PC-9 (cell line): ENCODE measurements around the gene INKA1. TPM values are rescaled to one million over a fixed set of nuclear protein-coding genes. Genes with fewer than 3 reads are reported as not detected.

ENCODE experiments used
- BruUV-seq: library from RNA; stranded (reverse); fragments of 400-500 nt; replicated peaks from 2 replicates; lab custom pipeline; 2021; lab: Mats Ljungman, UMichigan
- CTCF ChIA-PET: fragments of 300-600 bp; sonication (Branson Sonifier 250); formaldehyde crosslinking; loops from one replicate; lab custom pipeline; 2022; ENCODE audit warnings: antibody characterized with exemption; lab: Charles Lee
- POLR2A ChIA-PET: fragments of 300-600 bp; sonication (Branson Sonifier 250); formaldehyde crosslinking; loops from one replicate; lab custom pipeline; 2022; ENCODE audit warnings: antibody characterized with exemption; ENCODE audit not compliant: unreplicated experiment; lab: Charles Lee
- DNase-seq, 2 experiments: peaks; one replicate each; pipeline versions ENCODE4 v3.0.0 to v3.0.0-alpha.2; 2015 to 2022; ENCODE audit warnings: mixed read lengths in 1 of 2
- H2AFZ ChIP-seq: fragments of 200-600 bp; sonication (generic); 2 replicates; pipeline ENCODE4 v1.8.1; 2017; ENCODE audit warnings: antibody characterized with exemption
- H3F3A ChIP-seq: fragments of 200-600 bp; sonication (generic); 2 replicates; pipeline ENCODE4 v1.8.1; 2017; ENCODE audit warnings: antibody characterized with exemption, mild to moderate bottlenecking, low read depth; ENCODE audit not compliant: insufficient read depth
- H3K27ac ChIP-seq: fragments of 200-600 bp; sonication (generic); 2 replicates; pipeline ENCODE4 v1.6.1; 2016; ENCODE audit warnings: mixed run types
- H3K27me3 ChIP-seq: fragments of 200-600 bp; sonication (generic); 2 replicates; pipeline ENCODE4 v1.6.1; 2016; ENCODE audit warnings: low read depth, mixed run types; ENCODE audit not compliant: insufficient read depth
- H3K36me3 ChIP-seq: fragments of 200-600 bp; sonication (generic); 2 replicates; pipeline ENCODE4 v1.6.1; 2016; ENCODE audit warnings: low read depth, mixed run types
- H3K4me1 ChIP-seq: fragments of 200-600 bp; sonication (generic); replicated peaks from 2 replicates; pipeline ENCODE4 v1.6.1; 2016; ENCODE audit warnings: mixed run types; ENCODE audit not compliant: insufficient read depth
- H3K4me2 ChIP-seq: fragments of 200-600 bp; sonication (generic); 2 replicates; pipeline ENCODE4 v1.6.1; 2017; ENCODE audit warnings: mixed run types
- H3K4me3 ChIP-seq: fragments of 200-600 bp; sonication (generic); 2 replicates; pipeline ENCODE4 v1.6.1; 2016; ENCODE audit warnings: mixed run types
- H3K79me2 ChIP-seq: fragments of 200-600 bp; sonication (generic); 2 replicates; pipeline ENCODE4 v1.6.1; 2017; ENCODE audit warnings: low read depth, mixed run types
- H3K9me2 ChIP-seq: fragments of 200-600 bp; sonication (generic); 2 replicates; pipeline ENCODE4 v1.8.1; 2017; ENCODE audit warnings: mild to moderate bottlenecking; ENCODE audit not compliant: insufficient read depth
- H3K9me3 ChIP-seq: fragments of 200-600 bp; sonication (generic); 2 replicates; pipeline ENCODE4 v1.8.1; 2016; ENCODE audit warnings: low read depth; ENCODE audit not compliant: insufficient read depth
- H4K20me1 ChIP-seq: fragments of 200-600 bp; sonication (generic); 2 replicates; pipeline ENCODE4 v1.8.1; 2017; ENCODE audit not compliant: insufficient read depth
- CTCF ChIP-seq: fragments of 200-600 bp; sonication (generic); conservative IDR thresholded peaks from 2 replicates; pipeline ENCODE4 v1.6.1; 2017; ENCODE audit warnings: mixed run types, antibody characterized with exemption, mild to moderate bottlenecking, moderate library complexity
- EZH2 ChIP-seq: fragments of 200-600 bp; sonication (generic); IDR thresholded peaks from 2 replicates; pipeline ENCODE4 v1.8.0; 2017; ENCODE audit warnings: antibody characterized with exemption, low read depth
- intact Hi-C: fragments of 100-400 bp; cut with micrococcal nuclease; formaldehyde crosslinking; loops from one replicate; pipeline ENCODE4 v1.10.0; 2022; ENCODE audit not compliant: unreplicated experiment
- microRNA-seq: library from miRNA; unstranded; fragments of <30 nt; microRNA quantifications from one replicate; pipeline ENCODE4 v1.2.0, GENCODE V29; 2021; ENCODE audit warnings: borderline number of aligned reads, borderline replicate concordance
- total RNA-seq: library from RNA; stranded (reverse); gene quantifications from 2 replicates; pipeline ENCODE4 v1.2.3, GENCODE V29; 2021

The INKA1 gene
- total RNA-seq, 1 experiment from 2014 or later: not detected

- intact Hi-C loops: no loop called here
- H3F3A ChIP-seq: no peaks in the 10 kb centered on the region
- no peak overlapping the region for H3K27ac ChIP-seq
- H2AFZ ChIP-seq: no peak overlapping the region
- no peak overlapping the region for H3K4me2 ChIP-seq
- CTCF ChIA-PET: no interaction called here
- TF ChIP-seq EZH2: no peak
- H3K4me1 ChIP-seq: no peaks in the 10 kb centered on the region
- POLR2A ChIA-PET: no interaction called here
- no peak for DNase-seq
- H3K79me2 ChIP-seq: no peaks in the 10 kb centered on the region
- H3K9me2 ChIP-seq: no peaks in the 10 kb centered on the region
- 0 out of 2 replicates have a peak, but pooled peaks cover 3% of the 10 kb centered on the region for H3K36me3 ChIP-seq
- BruUV-seq: no TSS peak
- no peaks in the 10 kb centered on the region for H4K20me1 ChIP-seq
- H3K4me3 ChIP-seq: no peak overlapping the region
- no peaks in the 10 kb centered on the region for H3K9me3 ChIP-seq
- no peaks in the 10 kb centered on the region for H3K27me3 ChIP-seq
These were observed 39.9 kb downstream of the INKA1 start for GRCh38 chr3:49842843-49843517.

GRCh38 chr3:49844464-49845183 lies 41.6 kb downstream of the INKA1 start:
- Histone ChIP-seq H4K20me1 (no peaks in the 10 kb centered on the region), H3F3A (no peaks in the 10 kb centered on the region), H3K4me3 (no peak overlapping the region), H3K4me1 (no peaks in the 10 kb centered on the region), H3K9me3 (no peaks in the 10 kb centered on the region), H3K4me2 (no peak overlapping the region), H3K79me2 (no peaks in the 10 kb centered on the region), H3K9me2 (no peaks in the 10 kb centered on the region), H3K36me3 (0 out of 2 replicates have a peak, but pooled peaks cover 3% of the 10 kb centered on the region), H3K27ac (no peak overlapping the region), H2AFZ (no peak overlapping the region), H3K27me3 (no peaks in the 10 kb centered on the region)
- no TSS peak for BruUV-seq
- TF ChIP-seq EZH2 (no peak), CTCF (no peak)
- POLR2A ChIA-PET: interaction anchor here (0.7 kb wide), 1 partner anchor 339 kb away, joined by 4 read pairs; no protein-coding TSS in a partner anchor
- CTCF ChIA-PET: no interaction called here
- intact Hi-C loops: no loop called here
- DNase-seq: no peak

GRCh38 chr3:49845694-49846093 lies 42.6 kb downstream of the INKA1 start:
- no peaks in the 10 kb centered on the region for H3K9me2 ChIP-seq
- no peak overlapping the region for H2AFZ ChIP-seq
- 0 out of 2 replicates have a peak, but pooled peaks cover 3% of the 10 kb centered on the region for H3K36me3 ChIP-seq
- no peaks in the 10 kb centered on the region for H3K9me3 ChIP-seq
- BruUV-seq: no TSS peak
- H3K4me1 ChIP-seq: no peaks in the 10 kb centered on the region
- intact Hi-C loops: no loop called here
- CTCF ChIA-PET: no interaction called here
- POLR2A ChIA-PET: interaction anchor here (0.7 kb wide), 1 partner anchor 340 kb away, joined by 4 read pairs; no protein-coding TSS in a partner anchor
- H3K4me3 ChIP-seq: no peak overlapping the region
- no peak for DNase-seq
- H3K27me3 ChIP-seq: no peaks in the 10 kb centered on the region
- H3K79me2 ChIP-seq: no peaks in the 10 kb centered on the region
- no peaks in the 10 kb centered on the region for H4K20me1 ChIP-seq
- H3K4me2 ChIP-seq: no peak overlapping the region
- no peaks in the 10 kb centered on the region for H3F3A ChIP-seq
- no peak for TF ChIP-seq EZH2
- TF ChIP-seq CTCF: no peak
- no peak overlapping the region for H3K27ac ChIP-seq

Small RNAs within 50 kb of the gene (microRNA-seq; reads per million reads assigned to microRNA genes)
- not detected for gene MIR5193

Other genes with a start within 250 kb of the INKA1 start
- 0.23 and 0.28 TPM in 2 replicates for gene BSN, start 248.8 kb upstream of the INKA1 start, total RNA-seq
- 131 TPM in 2 replicates for gene APEH, start 128.9 kb upstream of the INKA1 start, total RNA-seq
- 10.4 and 16.8 TPM in 2 replicates for gene MST1, start 113.8 kb upstream of the INKA1 start, total RNA-seq
- gene RNF123, start 113.7 kb upstream of the INKA1 start, total RNA-seq: 46.7 and 48.6 TPM in 2 replicates
- 1.0 TPM in 1 of 2 replicates, not detected in the other for gene AMIGO3, start 83.6 kb upstream of the INKA1 start, total RNA-seq
- 20.4 and 24.2 TPM in 2 replicates for gene GMPPB, start 79.3 kb upstream of the INKA1 start, total RNA-seq
- 32.9 and 37.0 TPM in 2 replicates for gene IP6K1, start 16.7 kb upstream of the INKA1 start, total RNA-seq
- 2.0 and 3.5 TPM in 2 replicates for gene CDHR4, start 3.4 kb upstream of the INKA1 start, total RNA-seq
- 48.6 and 56.5 TPM in 2 replicates for gene UBA7, start 10.7 kb downstream of the INKA1 start, total RNA-seq
- gene TRAIP, start 53.3 kb downstream of the INKA1 start, total RNA-seq: 18.1 and 20.6 TPM in 2 replicates
- not detected in 2 replicates for gene CAMKV, start 66.6 kb downstream of the INKA1 start, total RNA-seq
- 84.3 and 98.3 TPM in 2 replicates for gene MST1R, start 100.6 kb downstream of the INKA1 start, total RNA-seq
- 4.8 and 5.5 TPM in 2 replicates for gene MON1A, start 126.5 kb downstream of the INKA1 start, total RNA-seq
- 70.2 and 72.0 TPM in 2 replicates for gene RBM6, start 136.9 kb downstream of the INKA1 start, total RNA-seq